HEK293 (cell line): ENCODE results near the gene CENPH.

Source experiments
- BCL11B ChIP-seq: fragments of 450-650 bp; formaldehyde crosslinking; IDR thresholded peaks from 2 replicates; pipeline ENCODE4 v1.5.1; 2016; ENCODE audit warnings: low read depth, missing biosample characterization, missing genetic modification characterization
- EGR2 ChIP-seq: fragments of 450-650 bp; formaldehyde crosslinking; IDR thresholded peaks from 2 replicates; pipeline ENCODE4 v1.5.1; 2016; ENCODE audit warnings: low read depth, missing biosample characterization, missing genetic modification characterization
- HOXD13 ChIP-seq: sonication (generic); formaldehyde crosslinking; IDR thresholded peaks from 2 replicates; pipeline ENCODE4 v1.8.0; 2022; ENCODE audit warnings: missing genetic modification reagents, borderline replicate concordance
- MZF1 ChIP-seq: fragments of 450-650 bp; formaldehyde crosslinking; IDR thresholded peaks from 2 replicates; pipeline ENCODE4 v1.5.1; 2017; ENCODE audit warnings: missing biosample characterization, missing genetic modification characterization, borderline replicate concordance
- OSR2 ChIP-seq: fragments of 450-650 bp; formaldehyde crosslinking; IDR thresholded peaks from 2 replicates; pipeline ENCODE4 v1.5.1; 2016; ENCODE audit warnings: missing biosample characterization, missing genetic modification characterization
- OVOL3 ChIP-seq: fragments of 450-650 bp; formaldehyde crosslinking; IDR thresholded peaks from 2 replicates; pipeline ENCODE4 v1.5.1; 2016; ENCODE audit warnings: missing biosample characterization, missing genetic modification characterization
- TCF7L2 ChIP-seq: IDR thresholded peaks from 2 replicates; pipeline ENCODE4 v1.6.1; 2011; ENCODE audit warnings: low read depth, mild to moderate bottlenecking, inconsistent platforms, low read length, moderate library complexity, borderline replicate concordance
- WT1 ChIP-seq: fragments of 450-650 bp; formaldehyde crosslinking; IDR thresholded peaks from 2 replicates; pipeline ENCODE4 v1.5.1; 2016; ENCODE audit warnings: missing biosample characterization, missing genetic modification characterization
- YY2 ChIP-seq: fragments of 450-650 bp; formaldehyde crosslinking; IDR thresholded peaks from 2 replicates; pipeline ENCODE4 v1.5.1; 2016; ENCODE audit warnings: missing biosample characterization, missing genetic modification characterization
- ZBTB8A ChIP-seq: fragments of 450-650 bp; formaldehyde crosslinking; IDR thresholded peaks from 2 replicates; pipeline ENCODE4 v1.5.1; 2016; ENCODE audit warnings: missing biosample characterization, missing genetic modification characterization
- ZNF10 ChIP-seq: fragments of 450-650 bp; formaldehyde crosslinking; IDR thresholded peaks from 2 replicates; pipeline ENCODE4 v1.5.1; 2017; ENCODE audit warnings: missing biosample characterization, missing genetic modification characterization
- ZNF112 ChIP-seq: fragments of 450-650 bp; formaldehyde crosslinking; IDR thresholded peaks from 2 replicates; pipeline ENCODE4 v1.5.0; 2017; ENCODE audit warnings: missing biosample characterization, missing genetic modification characterization
- ZNF133 ChIP-seq: fragments of 450-650 bp; formaldehyde crosslinking; IDR thresholded peaks from 2 replicates; pipeline ENCODE4 v1.5.1; 2016; ENCODE audit warnings: missing biosample characterization, missing genetic modification characterization
- ZNF146 ChIP-seq: fragments of 450-650 bp; formaldehyde crosslinking; IDR thresholded peaks from 2 replicates; pipeline ENCODE4 v1.5.1; 2016; ENCODE audit warnings: missing biosample characterization, missing genetic modification characterization
- ZNF169 ChIP-seq: fragments of 450-650 bp; formaldehyde crosslinking; IDR thresholded peaks from 2 replicates; pipeline ENCODE4 v1.5.1; 2016; ENCODE audit warnings: missing biosample characterization, missing genetic modification characterization
- ZNF175 ChIP-seq: fragments of 450-650 bp; formaldehyde crosslinking; IDR thresholded peaks from 2 replicates; pipeline ENCODE4 v1.5.1; 2016; ENCODE audit warnings: missing biosample characterization, missing genetic modification characterization
- ZNF19 ChIP-seq: fragments of 450-650 bp; formaldehyde crosslinking; IDR thresholded peaks from 2 replicates; pipeline ENCODE4; 2016; ENCODE audit warnings: missing biosample characterization, missing genetic modification characterization, low read depth
- ZNF214 ChIP-seq: fragments of 450-650 bp; formaldehyde crosslinking; IDR thresholded peaks from 2 replicates; pipeline ENCODE4 v1.5.1; 2017; ENCODE audit warnings: missing biosample characterization, mild to moderate bottlenecking, missing genetic modification characterization, borderline replicate concordance
- ZNF23 ChIP-seq: fragments of 450-650 bp; formaldehyde crosslinking; IDR thresholded peaks from 2 replicates; pipeline ENCODE4 v1.5.1; 2016; ENCODE audit warnings: missing biosample characterization, missing genetic modification characterization, borderline replicate concordance
- ZNF239 ChIP-seq: fragments of 450-650 bp; formaldehyde crosslinking; IDR thresholded peaks from 2 replicates; pipeline ENCODE4 v1.5.1; 2016; ENCODE audit warnings: missing biosample characterization, missing genetic modification characterization
- ZNF354C ChIP-seq: fragments of 450-650 bp; formaldehyde crosslinking; IDR thresholded peaks from 2 replicates; pipeline ENCODE4 v1.5.1; 2016; ENCODE audit warnings: missing biosample characterization, missing genetic modification characterization, low read depth, borderline replicate concordance
- ZNF404 ChIP-seq: fragments of 450-650 bp; formaldehyde crosslinking; IDR thresholded peaks from 2 replicates; pipeline ENCODE4 v1.5.1; 2017; ENCODE audit warnings: missing biosample characterization, missing genetic modification characterization
- ZNF558 ChIP-seq: fragments of 450-650 bp; formaldehyde crosslinking; IDR thresholded peaks from 2 replicates; pipeline ENCODE4 v1.5.1; 2016; ENCODE audit warnings: missing biosample characterization, missing genetic modification characterization
- ZNF76 ChIP-seq: fragments of 450-650 bp; formaldehyde crosslinking; IDR thresholded peaks from 2 replicates; pipeline ENCODE4; 2016; ENCODE audit warnings: low read depth, missing biosample characterization, missing genetic modification characterization, borderline replicate concordance
- ZNF843 ChIP-seq: fragments of 450-650 bp; formaldehyde crosslinking; IDR thresholded peaks from 2 replicates; pipeline ENCODE4 v1.5.1; 2016; ENCODE audit warnings: missing biosample characterization, missing genetic modification characterization
- TF ChIP-seq, protein P1 (sequence below): sonication (generic); formaldehyde crosslinking; IDR thresholded peaks from 2 replicates; pipeline ENCODE4 v1.8.1; 2022; ENCODE audit warnings: mild to moderate bottlenecking, moderate library complexity, missing genetic modification reagents
- TF ChIP-seq, protein P2 (sequence below): fragments of 450-650 bp; IDR thresholded peaks from 2 replicates; pipeline ENCODE4 v1.5.1; 2018; ENCODE audit warnings: missing biosample characterization, mild to moderate bottlenecking, missing genetic modification characterization
- TF ChIP-seq, protein P3 (sequence below): fragments of 450-650 bp; formaldehyde crosslinking; IDR thresholded peaks from 2 replicates; pipeline ENCODE4 v1.5.1; 2016; ENCODE audit warnings: missing biosample characterization, missing genetic modification characterization
- TF ChIP-seq, protein P4 (sequence below): fragments of 450-650 bp; formaldehyde crosslinking; IDR thresholded peaks from 2 replicates; pipeline ENCODE4 v1.5.1; 2016; ENCODE audit warnings: missing biosample characterization, missing genetic modification characterization
- TF ChIP-seq, protein P5 (sequence below): fragments of 450-650 bp; formaldehyde crosslinking; IDR thresholded peaks from 2 replicates; pipeline ENCODE4 v1.5.1; 2016; ENCODE audit warnings: missing biosample characterization, missing genetic modification characterization
- TF ChIP-seq, protein P6 (sequence below): fragments of 450-650 bp; formaldehyde crosslinking; IDR thresholded peaks from 2 replicates; pipeline ENCODE4 v1.5.1; 2016; ENCODE audit warnings: missing biosample characterization, missing genetic modification characterization

Gene CENPH

DNA sequence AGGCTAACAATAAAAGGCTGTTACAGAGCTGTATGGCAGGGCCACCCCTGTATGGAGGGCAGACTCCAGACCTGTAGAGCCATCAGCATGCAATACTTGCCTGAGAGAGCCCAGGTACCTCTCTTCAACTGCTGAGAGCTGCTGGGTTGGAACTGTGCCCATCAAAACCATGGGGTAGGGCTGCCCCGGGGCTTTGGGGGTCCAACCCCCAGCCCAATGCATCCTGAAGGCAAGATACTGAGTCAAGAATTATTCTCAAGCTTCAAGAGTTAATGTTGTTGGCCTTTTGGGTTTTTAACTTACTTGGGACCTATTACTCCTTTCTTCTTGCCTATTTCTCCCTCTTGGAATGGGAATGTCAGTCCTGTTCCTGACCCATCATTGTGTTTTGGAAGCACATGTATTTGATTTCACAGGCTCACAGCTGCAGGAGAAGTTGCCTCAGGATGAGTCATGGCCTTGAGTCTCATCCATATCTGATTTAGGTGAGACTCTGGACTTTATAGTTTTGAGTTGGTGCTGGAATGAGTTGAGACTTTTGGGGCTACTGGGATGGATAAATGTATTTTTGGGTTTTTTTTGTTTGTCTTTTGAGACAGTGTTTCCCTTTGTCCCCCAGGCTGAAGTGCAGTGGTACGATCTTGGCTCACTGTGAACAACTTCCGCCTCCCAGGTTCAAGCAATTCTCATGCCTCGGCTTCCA, 24.3 kb downstream of the CENPH start (continued):
- TF ChIP-seq OSR2 (tag by site-specific recombination) (0 out of 2 replicates have a peak, but pooled peaks have one; percentile 13), ZNF76 (tag by site-specific recombination) (no peak), HOXD13 (CRISPR knock-in tag) (no peak), ZNF843 (tag by site-specific recombination) (no peak), ZBTB8A (tag by site-specific recombination) (no peak), TCF7L2 (no peak), ZNF214 (no peak), ZNF112 (no peak), ZNF10 (tag by site-specific recombination) (peak; percentile 77; the same call in 1 of the 2 replicates), ZNF175 (tag by site-specific recombination) (no peak), ZNF169 (tag by site-specific recombination) (no peak), OVOL3 (tag by site-specific recombination) (no peak), ZNF239 (tag by site-specific recombination) (no peak), ZNF354C (tag by site-specific recombination) (no peak), ZNF23 (no peak), ZNF404 (tag by site-specific recombination) (no peak), ZNF133 (tag by site-specific recombination) (no peak), EGR2 (tag by site-specific recombination) (no peak), YY2 (tag by site-specific recombination) (no peak), WT1 (tag by site-specific recombination) (no peak), ZNF146 (tag by site-specific recombination) (no peak), ZNF19 (tag by site-specific recombination) (no peak), ZNF558 (no peak), BCL11B (no peak), MZF1 (tag by site-specific recombination) (no peak)
- TF ChIP-seq, protein P1, sequence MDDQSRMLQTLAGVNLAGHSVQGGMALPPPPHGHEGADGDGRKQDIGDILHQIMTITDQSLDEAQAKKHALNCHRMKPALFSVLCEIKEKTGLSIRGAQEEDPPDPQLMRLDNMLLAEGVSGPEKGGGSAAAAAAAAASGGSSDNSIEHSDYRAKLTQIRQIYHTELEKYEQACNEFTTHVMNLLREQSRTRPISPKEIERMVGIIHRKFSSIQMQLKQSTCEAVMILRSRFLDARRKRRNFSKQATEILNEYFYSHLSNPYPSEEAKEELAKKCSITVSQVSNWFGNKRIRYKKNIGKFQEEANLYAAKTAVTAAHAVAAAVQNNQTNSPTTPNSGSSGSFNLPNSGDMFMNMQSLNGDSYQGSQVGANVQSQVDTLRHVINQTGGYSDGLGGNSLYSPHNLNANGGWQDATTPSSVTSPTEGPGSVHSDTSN (CRISPR knock-in tag) = no peak
- TF ChIP-seq, protein P2, sequence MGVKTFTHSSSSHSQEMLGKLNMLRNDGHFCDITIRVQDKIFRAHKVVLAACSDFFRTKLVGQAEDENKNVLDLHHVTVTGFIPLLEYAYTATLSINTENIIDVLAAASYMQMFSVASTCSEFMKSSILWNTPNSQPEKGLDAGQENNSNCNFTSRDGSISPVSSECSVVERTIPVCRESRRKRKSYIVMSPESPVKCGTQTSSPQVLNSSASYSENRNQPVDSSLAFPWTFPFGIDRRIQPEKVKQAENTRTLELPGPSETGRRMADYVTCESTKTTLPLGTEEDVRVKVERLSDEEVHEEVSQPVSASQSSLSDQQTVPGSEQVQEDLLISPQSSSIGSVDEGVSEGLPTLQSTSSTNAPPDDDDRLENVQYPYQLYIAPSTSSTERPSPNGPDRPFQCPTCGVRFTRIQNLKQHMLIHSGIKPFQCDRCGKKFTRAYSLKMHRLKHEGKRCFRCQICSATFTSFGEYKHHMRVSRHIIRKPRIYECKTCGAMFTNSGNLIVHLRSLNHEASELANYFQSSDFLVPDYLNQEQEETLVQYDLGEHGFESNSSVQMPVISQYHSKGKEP = no peak
- TF ChIP-seq, protein P3, sequence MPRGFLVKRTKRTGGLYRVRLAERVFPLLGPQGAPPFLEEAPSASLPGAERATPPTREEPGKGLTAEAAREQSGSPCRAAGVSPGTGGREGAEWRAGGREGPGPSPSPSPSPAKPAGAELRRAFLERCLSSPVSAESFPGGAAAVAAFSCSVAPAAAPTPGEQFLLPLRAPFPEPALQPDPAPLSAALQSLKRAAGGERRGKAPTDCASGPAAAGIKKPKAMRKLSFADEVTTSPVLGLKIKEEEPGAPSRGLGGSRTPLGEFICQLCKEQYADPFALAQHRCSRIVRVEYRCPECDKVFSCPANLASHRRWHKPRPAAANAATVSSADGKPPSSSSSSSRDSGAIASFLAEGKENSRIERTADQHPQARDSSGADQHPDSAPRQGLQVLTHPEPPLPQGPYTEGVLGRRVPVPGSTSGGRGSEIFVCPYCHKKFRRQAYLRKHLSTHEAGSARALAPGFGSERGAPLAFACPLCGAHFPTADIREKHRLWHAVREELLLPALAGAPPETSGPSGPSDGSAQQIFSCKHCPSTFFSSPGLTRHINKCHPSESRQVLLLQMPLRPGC = no peak
- TF ChIP-seq, protein P4, sequence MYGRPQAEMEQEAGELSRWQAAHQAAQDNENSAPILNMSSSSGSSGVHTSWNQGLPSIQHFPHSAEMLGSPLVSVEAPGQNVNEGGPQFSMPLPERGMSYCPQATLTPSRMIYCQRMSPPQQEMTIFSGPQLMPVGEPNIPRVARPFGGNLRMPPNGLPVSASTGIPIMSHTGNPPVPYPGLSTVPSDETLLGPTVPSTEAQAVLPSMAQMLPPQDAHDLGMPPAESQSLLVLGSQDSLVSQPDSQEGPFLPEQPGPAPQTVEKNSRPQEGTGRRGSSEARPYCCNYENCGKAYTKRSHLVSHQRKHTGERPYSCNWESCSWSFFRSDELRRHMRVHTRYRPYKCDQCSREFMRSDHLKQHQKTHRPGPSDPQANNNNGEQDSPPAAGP (tag by site-specific recombination) = no peak
- TF ChIP-seq, protein P5, sequence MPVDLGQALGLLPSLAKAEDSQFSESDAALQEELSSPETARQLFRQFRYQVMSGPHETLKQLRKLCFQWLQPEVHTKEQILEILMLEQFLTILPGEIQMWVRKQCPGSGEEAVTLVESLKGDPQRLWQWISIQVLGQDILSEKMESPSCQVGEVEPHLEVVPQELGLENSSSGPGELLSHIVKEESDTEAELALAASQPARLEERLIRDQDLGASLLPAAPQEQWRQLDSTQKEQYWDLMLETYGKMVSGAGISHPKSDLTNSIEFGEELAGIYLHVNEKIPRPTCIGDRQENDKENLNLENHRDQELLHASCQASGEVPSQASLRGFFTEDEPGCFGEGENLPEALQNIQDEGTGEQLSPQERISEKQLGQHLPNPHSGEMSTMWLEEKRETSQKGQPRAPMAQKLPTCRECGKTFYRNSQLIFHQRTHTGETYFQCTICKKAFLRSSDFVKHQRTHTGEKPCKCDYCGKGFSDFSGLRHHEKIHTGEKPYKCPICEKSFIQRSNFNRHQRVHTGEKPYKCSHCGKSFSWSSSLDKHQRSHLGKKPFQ (tag by site-specific recombination) = no peak
- TF ChIP-seq, protein P6, sequence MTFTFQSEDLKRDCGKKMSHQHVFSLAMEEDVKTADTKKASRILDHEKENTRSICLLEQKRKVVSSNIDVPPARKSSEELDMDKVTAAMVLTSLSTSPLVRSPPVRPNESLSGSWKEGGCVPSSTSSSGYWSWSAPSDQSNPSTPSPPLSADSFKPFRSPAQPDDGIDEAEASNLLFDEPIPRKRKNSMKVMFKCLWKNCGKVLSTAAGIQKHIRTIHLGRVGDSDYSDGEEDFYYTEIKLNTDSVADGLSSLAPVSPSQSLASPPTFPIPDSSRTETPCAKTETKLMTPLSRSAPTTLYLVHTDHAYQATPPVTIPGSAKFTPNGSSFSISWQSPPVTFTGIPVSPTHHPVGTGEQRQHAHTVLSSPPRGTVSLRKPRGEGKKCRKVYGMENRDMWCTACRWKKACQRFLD (tag by site-specific recombination) = no peak
